OCI-M1 (cell line): Measurements from ENCODE around the gene MAB21L4.
"Not testable (repeated sequence)": the region's sequence is repeated elsewhere in the genome, so short reads cannot be mapped to it uniquely, and the experiment has no call there.

ENCODE experiments used
- DNase-seq: peaks from one replicate; lab custom pipeline; 2025; lab: John Stamatoyannopoulos, UW

The MAB21L4 gene

DNA sequence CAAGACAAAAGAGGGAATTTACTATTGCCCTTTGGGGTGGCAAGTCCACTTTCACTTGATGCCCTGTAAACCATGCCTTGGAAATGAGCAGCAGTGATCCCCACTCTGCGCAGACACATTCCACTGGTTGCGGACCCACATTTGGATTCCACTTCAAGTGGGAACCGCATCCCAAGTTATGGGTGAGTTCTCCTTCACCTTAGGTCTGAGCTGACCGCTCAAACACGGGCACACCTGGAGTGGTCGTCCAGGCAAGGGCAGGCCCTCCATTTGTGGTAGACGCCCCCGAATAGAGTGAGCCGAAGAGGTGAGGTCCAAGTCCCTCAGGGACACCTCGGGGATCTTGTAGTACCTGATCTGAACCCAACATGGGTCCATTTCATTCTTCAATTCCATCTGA lies 37.1 kb downstream of the MAB21L4 start:
- DNase-seq, result no peak

DNA sequence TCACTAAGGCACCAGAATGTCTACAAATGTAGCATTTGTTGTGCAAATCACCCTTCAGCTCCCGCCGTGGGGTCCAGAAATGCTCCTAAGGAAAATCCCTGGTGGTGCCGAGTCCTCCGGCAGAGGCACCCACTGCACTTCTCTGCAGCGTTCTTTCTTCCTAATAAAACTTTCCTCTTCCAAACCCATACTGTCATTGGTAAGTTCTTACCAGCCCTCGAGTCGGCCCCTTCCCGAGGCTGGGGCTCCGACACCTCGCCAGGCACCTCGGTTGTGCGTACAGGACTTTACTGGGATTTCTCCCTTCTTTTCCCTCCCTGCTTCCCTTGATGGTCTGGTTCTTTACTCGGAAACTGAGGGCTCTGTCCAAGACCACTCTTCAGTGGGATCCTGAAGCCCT lies 37.6 kb downstream of the MAB21L4 start:
- DNase-seq, result no peak

DNA sequence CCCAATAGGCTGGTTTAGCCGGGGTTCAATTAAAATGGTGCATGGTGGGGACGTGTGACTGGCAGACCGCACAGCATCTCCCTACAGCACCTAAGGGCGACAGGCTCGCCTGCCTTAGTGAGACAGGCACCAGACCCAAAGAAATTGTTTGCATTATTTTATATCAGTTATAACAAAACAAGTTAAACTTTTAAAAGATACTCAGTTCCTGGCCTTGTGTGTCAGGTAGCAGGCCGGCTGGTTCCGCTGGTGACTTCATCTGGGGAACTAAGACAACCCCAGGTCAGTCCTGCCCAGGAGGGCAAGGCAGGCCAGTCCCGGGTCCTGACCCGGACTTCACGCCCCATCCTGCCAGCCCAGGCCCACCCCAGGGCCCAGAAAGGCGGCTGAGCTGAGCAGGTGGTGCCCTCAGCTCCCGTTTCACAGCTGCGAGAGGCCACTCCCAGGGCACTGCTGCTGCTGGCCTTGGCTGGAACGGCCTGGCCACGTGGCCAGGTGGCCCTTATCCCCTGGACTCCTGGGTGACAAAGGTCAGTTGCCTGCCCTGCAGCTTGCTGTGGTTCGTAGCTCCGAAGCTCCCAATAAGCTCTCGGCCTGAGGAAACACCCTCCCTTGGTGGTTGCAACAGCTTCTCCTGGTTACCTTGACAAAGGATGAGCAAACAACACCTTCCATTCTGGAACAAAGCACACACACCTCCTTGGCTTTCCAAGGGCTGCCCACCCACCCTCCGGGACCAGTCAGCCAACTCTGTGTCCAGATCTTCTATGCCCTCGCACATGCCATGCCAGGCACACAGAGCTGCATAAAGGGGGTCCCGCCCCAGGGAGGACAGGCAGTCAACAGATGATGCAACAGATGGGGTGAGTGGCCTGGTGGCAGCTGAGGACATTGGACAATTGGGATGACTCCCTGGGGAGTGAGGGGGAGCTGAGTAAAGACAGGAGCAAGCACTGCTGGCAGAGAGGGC lies 38.6 kb downstream of the MAB21L4 start:
- no peak for DNase-seq

DNA sequence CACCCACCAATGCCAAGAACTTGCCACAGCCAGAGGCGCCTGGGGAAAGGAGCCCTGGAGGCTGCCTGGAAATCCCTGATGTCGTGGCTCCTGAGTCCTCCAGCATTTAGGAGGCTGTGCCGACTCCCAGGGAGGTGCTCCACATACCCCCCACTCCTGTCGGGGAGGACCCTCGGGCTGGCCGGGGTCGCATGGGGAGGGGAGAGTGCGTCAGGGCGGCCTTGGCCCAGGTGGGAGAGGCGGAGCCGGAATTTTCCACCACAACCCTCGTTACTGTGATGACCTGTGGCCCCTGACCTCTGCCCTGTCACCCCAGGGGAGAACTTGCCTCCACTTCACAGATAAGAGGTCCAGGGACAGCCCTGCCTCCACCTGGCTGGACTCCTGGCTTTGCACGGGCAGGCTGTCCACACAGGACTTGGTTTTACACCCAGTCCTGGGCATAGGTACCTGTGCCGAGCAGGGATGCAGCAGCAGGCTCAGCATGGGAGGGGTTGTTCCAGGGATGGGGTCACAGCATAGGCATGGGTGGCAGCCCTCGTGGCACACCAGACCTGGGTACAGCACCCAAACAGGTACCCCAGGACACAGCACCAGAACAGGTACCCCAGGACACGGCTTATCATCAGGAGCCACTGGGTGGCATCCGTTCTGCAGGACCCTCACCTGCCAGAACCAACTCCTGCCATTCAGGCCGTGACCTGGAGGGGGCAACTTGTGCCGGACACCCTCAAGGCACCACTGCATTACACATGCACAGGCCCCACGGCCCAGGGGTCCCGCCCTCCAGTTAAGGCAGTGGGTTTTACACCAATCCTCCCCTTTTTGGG lies 39.6 kb downstream of the MAB21L4 start:
- no peak for DNase-seq

DNA sequence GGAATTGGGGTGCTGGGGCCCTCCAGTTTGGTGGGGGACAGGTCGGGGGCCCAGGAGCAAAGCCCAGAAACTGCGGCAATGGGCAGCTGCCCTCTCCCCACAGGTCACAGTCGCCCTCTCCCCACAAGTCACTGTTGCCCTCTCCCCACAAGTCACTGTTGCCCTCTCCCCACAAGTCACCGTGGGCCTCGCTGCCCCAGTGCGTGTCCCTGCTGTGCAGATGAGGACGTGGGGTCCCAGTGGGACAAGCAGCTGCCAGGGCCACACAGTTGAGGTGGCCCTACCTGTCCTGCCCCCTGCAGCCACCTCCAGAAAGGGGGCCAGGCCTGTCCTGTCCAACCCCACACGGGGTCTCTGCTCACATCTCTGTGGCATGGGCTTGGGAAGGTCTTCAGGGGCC lies 40.3 kb downstream of the MAB21L4 start:
- no peak for DNase-seq

DNA sequence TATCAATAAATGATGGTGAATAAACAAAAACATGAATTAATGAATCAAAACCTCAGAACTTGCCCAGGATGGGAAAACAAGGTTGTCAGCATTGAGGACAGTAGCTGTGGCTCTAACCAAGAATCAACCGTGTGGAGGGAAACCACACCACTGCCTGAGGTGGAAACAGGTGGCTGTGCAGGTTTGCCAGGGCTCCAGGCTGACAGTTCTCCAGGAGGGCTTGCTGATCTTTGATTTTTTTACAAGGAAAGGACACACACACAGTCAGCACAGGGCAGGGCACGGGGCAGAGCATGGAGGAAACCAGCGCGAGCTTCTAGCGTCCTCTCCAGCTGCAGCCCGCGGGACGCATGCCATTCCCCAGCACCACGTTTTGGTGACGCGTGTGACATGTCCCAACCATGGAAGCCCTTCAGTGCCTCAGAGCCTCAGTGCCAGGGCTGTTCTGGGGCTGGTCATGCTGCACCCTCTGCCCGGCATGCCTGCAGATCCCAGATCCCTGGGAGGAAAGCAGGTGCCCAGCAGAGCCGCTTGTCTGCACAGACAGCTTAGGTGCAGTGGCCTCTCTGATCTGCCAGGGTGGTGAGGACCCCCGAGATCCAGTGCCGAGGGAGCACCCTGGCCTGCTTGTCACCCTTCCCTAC lies 43.2 kb downstream of the MAB21L4 start:
- no peak for DNase-seq

DNA sequence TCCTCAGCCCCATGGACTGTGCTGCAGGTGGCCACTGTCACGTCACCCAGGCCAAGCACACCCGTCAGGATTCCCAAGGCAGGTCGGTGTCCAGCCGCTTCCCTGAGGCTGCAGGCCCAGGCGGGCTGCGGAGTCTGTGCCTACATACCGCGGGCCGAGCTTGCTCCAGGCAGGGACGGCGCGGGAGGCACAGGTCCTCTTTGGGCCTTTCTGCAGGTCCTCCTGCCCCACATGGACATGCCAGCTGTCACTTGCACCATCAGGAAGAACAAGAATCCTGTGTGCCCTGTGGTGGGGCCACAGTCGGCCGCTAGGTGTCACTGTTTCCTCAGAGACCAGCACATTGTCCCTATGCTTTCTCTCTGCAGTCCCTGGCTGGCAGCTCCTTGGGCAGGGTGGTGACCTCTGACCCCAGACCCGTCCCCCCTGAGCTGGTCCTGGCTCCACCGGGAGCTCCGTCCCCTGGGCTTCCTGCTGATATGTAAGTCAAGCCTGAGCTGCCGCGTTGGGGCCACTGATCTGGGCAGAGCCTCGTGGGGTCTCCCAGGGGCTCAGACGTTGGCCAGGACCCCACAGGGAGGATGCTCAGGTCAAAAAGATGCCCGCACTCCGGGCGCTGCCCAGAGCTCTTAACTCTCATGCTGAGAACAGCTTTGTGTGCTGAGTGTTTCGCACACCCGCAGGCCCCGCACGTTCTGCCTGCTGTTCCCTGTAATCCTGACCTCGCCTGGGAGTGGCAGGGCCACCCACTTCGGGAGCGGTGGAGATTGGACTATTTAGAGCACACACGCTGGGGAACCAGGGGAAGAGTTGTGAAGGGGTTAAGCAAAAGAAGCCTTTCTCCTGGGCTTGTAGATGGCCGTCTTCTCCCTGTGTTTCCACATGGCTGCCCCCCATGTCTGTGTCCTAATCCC lies 44.6 kb downstream of the MAB21L4 start:
- DNase-seq, result peak; percentile 84

DNA sequence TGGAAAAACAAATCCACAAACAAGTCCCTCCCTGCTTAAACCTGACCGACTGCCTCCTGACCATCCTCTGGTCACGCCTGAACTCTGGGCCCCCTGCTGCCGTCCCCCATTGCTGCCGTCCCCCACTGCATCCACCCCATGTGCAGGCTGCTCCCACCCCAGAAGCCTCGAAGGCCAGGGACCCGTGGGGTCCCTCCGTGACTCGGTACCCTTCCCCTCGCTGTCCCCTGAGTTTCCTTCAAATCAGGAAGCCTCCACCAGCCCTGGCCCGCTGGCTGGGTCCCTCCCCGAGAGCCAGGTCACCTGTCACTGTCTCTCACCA lies 45.2 kb downstream of the MAB21L4 start:
- DNase-seq, result no peak

DNA sequence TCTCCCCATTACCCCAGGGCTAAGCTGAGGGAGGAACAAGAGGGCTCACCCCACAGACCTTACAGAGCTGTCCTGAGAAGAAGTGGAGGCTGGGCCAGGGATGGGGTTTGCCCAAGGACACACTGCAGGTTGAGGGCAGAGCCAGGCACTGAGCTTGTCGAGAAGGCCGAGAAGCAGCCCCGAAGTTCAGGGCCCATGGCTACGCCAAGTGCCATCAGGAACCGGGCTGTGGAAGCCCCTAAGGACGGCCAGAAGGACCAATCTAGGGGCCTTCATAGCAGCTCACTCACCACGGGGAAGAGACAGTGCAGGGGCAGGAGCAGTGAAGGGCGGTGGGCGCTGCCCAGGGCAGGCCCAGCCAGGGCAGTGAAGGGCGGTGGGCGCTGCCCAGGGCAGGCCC lies 45.9 kb downstream of the MAB21L4 start:
- no peak for DNase-seq

DNA sequence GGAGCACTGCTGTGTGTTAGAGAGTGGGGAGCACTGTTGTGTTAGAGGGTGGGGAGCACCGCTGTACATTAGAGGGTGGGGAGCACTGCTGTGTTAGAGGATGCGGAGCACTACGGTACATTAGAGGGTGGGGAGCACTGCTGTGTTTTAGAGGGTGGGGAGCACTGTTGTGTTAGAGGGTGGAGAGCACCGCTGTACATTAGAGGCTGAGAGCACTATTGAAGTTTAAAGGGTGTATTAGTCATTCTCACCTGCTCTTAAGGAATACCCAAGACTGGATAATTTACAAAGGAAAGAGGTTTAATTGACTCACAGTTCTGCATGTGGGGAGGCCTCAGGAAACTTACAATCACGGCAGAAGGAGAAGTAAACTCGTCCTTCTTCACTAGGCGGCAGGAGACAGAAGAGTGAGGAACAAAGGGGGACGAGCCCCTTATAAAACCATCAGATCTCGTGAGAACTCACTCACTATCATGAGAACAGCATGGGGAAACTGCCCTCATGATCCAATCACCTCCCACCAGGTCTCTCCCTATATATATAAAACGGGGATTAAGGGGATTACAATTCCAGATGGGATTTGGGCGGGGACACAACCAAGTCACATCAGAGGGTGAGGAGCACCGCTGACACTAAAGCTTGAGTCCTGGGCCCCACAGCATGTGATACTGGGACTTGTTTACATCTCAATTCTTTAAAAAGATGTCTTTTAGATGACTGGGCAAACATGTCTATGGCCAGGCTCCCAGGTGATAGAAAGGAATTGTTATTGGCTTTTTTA lies 46.9 kb downstream of the MAB21L4 start:
- DNase-seq, result no peak

DNA sequence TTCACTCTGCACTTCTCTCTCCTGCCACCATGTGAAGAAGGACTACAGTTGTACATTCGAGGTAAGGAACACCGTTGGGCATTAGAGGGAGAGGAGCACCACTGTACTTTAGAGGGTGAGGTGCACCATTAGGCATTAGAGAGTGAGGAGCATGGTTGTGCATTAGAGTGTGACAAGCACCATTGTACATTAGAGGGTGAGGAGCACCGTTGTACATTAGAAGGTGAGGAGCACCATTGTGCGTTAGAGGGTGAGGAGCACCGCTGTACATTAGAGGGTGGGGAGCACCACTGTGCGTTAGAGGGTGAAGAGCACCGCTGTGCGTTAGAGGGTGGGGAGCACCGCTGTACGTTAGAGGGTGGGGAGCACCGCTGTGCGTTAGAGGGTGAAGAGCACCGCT lies 48.1 kb downstream of the MAB21L4 start:
- no peak for DNase-seq

DNA sequence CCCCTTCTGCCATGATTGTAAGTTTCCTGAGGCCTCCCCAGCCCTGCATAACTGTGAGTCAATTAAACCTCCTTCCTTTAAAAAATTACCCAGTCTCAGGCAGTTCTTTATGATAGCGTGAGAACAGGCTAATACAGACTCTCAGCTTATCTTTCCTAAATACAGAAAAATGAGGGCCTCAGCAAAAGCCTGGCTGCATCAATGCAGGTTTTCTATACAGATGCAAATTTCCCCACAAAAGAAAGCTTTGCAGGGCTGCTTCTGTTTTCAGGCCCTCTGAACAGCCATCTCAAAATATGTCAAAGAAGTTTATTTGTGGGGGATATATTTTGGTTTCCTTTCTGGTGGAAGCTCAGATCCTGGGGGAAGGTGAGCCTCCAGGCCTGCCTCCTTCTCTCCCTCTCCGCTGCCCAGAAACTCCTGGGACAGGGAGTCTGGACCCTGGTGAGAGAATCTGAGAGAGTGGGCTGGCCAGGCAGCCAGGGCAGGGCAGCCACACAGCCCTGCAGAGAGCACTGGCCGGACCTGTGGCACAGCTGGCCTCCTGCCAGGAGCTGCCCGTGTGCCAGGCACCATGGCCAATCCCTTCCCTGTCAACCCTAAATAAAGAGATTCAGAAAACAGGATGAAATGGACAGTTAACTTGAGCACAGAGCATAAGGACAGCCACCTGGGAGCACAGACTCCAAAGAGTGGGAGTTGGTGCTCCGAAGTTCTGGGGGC lies 48.9 kb downstream of the MAB21L4 start:
- DNase-seq, result no peak

DNA sequence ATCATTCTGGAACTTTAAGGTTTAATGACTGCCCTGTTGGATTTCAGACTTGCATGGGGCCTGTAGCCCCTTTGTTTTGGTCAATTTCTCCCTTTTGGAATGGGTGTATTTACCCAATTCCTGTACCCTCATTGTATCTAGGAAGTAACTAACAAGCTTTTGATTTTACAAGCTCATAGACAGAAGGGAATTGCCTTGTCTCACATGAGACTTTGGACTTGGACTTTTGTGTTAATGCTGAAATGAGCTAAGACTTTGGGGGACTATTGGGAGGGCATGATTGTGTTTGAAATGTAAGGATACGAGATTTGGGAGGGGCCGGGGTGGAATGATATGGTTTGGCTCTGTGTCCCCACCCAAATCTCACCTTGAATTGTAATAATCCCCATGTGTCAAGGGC lies 49.6 kb downstream of the MAB21L4 start:
- DNase-seq, result not testable (repeated sequence)

DNA sequence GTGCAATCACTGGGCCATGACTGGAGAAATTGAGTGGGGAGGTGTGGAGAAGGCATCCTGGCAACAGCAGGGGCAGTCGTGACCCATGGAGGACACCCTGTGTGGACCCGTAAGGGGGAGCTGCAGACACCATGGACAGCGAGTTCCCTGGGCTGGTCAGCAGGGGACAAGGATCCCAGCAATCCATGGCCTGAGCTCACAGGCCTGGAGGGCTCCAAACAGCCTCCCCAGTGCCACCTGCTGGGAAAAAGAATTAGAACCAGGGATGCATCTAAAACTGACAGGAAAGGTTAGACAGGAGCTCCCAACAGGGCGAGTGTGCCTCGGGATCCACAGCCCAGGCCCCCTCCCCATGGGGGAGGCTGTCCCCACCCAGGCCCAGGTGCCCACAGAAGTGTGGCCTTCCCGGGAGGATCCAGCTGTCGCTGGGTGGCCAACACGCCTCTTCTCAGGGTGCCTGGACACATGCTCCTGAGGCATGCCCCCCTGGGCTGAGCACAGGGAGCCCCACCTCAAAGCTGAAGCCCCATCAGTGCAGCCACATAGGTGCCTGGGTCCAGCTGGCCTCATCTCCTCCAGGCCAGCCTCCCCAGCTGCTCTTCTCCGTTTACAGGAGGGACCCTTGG lies 55.4 kb downstream of the MAB21L4 start:
- DNase-seq, result peak; percentile 72

DNA sequence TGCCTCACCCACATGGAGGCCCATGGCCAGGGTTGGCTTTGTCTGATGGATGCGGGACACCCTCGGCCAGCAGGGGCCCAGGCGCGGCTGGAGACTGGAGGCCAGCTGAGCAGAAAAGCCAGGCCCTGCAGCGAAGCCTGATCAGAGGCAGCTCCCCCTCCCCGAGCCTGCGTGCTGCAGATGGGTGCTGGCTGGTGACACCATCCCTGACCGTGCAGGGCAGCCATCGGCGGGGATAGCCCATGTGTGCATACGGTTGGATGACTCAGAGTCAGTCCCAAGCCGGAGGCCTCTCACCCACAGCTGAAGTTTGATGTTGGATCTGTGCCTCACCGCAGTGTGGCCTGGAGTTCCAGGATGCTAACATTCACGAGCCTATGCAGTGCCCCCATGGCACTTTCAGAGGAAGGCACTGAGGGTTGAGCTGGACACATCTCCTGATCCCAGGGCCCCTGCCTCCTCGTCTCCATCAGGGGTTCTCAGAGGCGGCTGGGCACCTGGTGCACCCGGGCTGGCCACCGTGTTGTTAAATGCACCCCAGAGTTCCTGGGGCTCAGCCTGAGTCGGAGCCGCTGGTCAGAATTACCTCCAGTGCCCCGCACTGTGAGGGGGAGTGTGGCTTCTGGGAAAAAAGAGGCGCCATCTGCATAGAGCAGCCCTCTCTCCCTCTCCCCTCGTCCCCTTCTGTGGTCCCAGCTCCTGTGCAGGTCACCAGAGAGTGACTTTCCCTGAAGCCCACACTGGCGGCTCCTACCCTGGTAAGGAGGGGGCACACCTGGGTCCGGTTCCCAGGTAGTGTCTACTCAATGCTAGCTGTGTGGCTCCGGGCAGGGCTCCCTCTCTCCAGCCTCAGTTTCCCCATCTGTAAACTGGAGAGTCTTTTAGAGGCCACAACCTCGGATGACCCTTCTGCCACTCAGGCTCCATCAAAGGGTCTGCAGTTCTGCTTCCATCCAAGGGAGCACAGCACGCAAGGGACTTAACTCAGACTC lies 56.5 kb downstream of the MAB21L4 start:
- no peak for DNase-seq

DNA sequence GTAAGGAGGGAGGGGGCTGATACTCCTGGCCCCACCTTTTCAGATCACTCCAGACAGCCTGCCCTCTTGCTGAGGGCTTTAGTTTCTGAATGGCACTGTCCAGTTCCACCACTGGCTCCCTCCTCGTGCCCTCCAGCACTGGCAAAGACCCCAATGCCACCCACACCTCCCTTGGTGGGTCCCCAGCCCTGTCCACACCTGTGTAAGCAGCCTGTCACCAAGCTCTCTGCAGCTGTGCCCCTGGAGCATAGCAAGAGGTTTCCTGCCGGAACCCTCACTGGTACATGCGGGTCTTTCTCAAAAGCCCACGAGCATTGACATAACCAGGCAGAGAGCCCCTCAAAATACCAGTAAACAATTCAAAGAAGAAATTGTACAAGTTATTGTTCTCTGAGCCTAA lies 58.3 kb downstream of the MAB21L4 start:
- no peak for DNase-seq

DNA sequence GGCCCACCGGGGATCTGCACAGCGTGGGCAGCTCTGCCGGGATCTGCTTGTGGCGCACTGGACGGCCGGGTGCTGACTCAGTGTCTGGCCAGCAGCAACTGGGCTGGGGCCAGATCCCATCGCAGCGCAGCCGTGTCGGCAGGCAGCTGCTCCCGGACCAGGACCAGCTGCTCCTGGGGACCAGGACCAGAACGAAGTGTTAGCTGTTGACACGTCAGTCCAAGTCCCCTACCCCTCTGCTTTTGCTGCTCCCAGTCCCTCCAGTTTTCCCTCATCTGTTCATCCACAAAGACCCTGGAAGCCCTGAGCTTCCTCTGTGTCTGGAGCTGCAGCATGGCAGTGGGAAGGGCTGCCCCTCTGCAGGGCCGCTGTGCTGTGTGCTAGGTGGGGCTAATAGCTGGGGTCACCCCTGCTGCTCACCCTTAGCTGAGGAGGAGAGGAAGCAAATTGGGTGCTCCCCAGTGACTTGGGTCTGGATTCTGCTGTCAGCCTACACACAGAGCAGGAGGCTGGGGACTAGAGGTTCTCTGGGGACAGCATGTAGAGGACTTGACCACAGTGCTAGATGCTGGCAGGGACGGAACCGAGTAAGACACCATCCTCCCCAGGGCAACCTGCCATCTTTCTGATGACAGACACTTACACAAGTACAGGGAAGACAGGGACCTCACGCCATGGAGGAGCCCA lies 59.0 kb downstream of the MAB21L4 start:
- DNase-seq, result no peak
